GM12801 (cell line): ENCODE data around the gene GAS7.

ENCODE experiments used
- CTCF ChIP-seq: IDR thresholded peaks from one replicate; pipeline ENCODE4 v1.5.1; 2011; ENCODE audit warnings: control low read depth; ENCODE audit not compliant: insufficient read length; ENCODE audit errors: extremely low read depth

The GAS7 gene

GRCh38 chr17:10144982-10145381 lies 53.4 kb downstream of the GAS7 start:
- no peak for TF ChIP-seq CTCF

GRCh38 chr17:10144456-10144855 lies 54.0 kb downstream of the GAS7 start:
- TF ChIP-seq CTCF = no peak

GRCh38 chr17:10141436-10141835 lies 57.0 kb downstream of the GAS7 start:
- no peak for TF ChIP-seq CTCF

GRCh38 chr17:10139577-10139976 lies 58.8 kb downstream of the GAS7 start:
- TF ChIP-seq CTCF = no peak

GRCh38 chr17:10136258-10136981 lies 62.0 kb downstream of the GAS7 start:
- TF ChIP-seq CTCF = no peak

- TF ChIP-seq CTCF = no peak
Measured at GRCh38 chr17:10135539-10136257, 62.7 kb downstream of the GAS7 start.

GRCh38 chr17:10130677-10131076 lies 67.7 kb downstream of the GAS7 start:
- TF ChIP-seq CTCF = no peak
